HepG2 (cell line): Measurements from ENCODE around the gene MSANTD1. TPM values are rescaled to one million over a fixed set of nuclear protein-coding genes. Genes with fewer than 3 reads are reported as not detected.
A peak's percentile ranks its signal among the peaks of the same experiment; 100 is the strongest.

ENCODE experiments used
- EED ChIP-seq: sonication (generic); formaldehyde crosslinking; IDR thresholded peaks from 2 replicates; pipeline ENCODE4 v1.5.0; 2020; ENCODE audit warnings: mild to moderate bottlenecking, missing genetic modification reagents
- ETV5 ChIP-seq: IDR thresholded peaks from 2 replicates; pipeline ENCODE4 v1.6.1; 2018; ENCODE audit warnings: missing biosample characterization, missing genetic modification reagents, inconsistent platforms, borderline replicate concordance
- FLYWCH1 ChIP-seq: sonication (generic); formaldehyde crosslinking; IDR thresholded peaks from 2 replicates; pipeline ENCODE4 v1.8.1; 2023; ENCODE audit warnings: mild to moderate bottlenecking, missing genetic modification reagents
- HNRNPH1 ChIP-seq: fragments of 200-400 bp; formaldehyde crosslinking; optimal IDR thresholded peaks from 2 replicates; pipeline ENCODE3; 2017; ENCODE audit warnings: mild to moderate bottlenecking, low read depth, low read length
- IRF2 ChIP-seq: IDR thresholded peaks from 2 replicates; pipeline ENCODE4 v1.6.1; 2018; ENCODE audit warnings: missing genetic modification reagents, missing compliant biosample characterization
- KDM3A ChIP-seq: IDR thresholded peaks from 2 replicates; pipeline ENCODE4 v1.6.1; 2018; ENCODE audit warnings: low read depth, missing compliant biosample characterization
- POGK ChIP-seq: sonication (generic); formaldehyde crosslinking; conservative IDR thresholded peaks from 2 replicates; pipeline ENCODE4 v1.8.0; 2022; ENCODE audit warnings: mild to moderate bottlenecking, moderate library complexity, missing genetic modification reagents
- POGZ ChIP-seq: sonication (generic); formaldehyde crosslinking; IDR thresholded peaks from 2 replicates; pipeline ENCODE4 v1.4.0; 2020; ENCODE audit warnings: mild to moderate bottlenecking, missing genetic modification reagents
- SRSF9 ChIP-seq: fragments of 200-400 bp; formaldehyde crosslinking; IDR thresholded peaks from 2 replicates; pipeline ENCODE4 v1.6.1; 2018; ENCODE audit warnings: borderline replicate concordance, mild to moderate bottlenecking, low read depth, low read length; ENCODE audit not compliant: insufficient read depth, poor library complexity, severe bottlenecking
- YEATS4 ChIP-seq: sonication (generic); formaldehyde crosslinking; IDR thresholded peaks from 2 replicates; pipeline ENCODE4 v1.4.0; 2020; ENCODE audit warnings: missing genetic modification reagents, borderline replicate concordance
- ZBED4 ChIP-seq: sonication (generic); formaldehyde crosslinking; IDR thresholded peaks from 2 replicates; pipeline ENCODE4 v1.4.0; 2020; ENCODE audit warnings: missing genetic modification reagents, borderline replicate concordance
- ZNF280B ChIP-seq: sonication (generic); formaldehyde crosslinking; IDR thresholded peaks from 2 replicates; pipeline ENCODE4 v1.5.0; 2020; ENCODE audit warnings: missing genetic modification reagents, mild to moderate bottlenecking, borderline replicate concordance
- ZNF33A ChIP-seq: sonication (generic); formaldehyde crosslinking; IDR thresholded peaks from 2 replicates; pipeline ENCODE4 v1.5.1; 2020; ENCODE audit warnings: missing genetic modification reagents, mild to moderate bottlenecking, moderate library complexity, borderline replicate concordance
- ZNF615 ChIP-seq: sonication (generic); formaldehyde crosslinking; IDR thresholded peaks from 2 replicates; pipeline ENCODE4 v1.5.0; 2020; ENCODE audit warnings: mild to moderate bottlenecking, missing genetic modification reagents, borderline replicate concordance
- ZNF761 ChIP-seq: sonication (generic); formaldehyde crosslinking; conservative IDR thresholded peaks from 2 replicates; pipeline ENCODE4 v1.4.0; 2020; ENCODE audit warnings: mild to moderate bottlenecking, missing genetic modification reagents
- ZSCAN25 ChIP-seq: sonication (generic); formaldehyde crosslinking; IDR thresholded peaks from 2 replicates; pipeline ENCODE4 v1.8.0; 2022; ENCODE audit warnings: mild to moderate bottlenecking, missing genetic modification reagents
- polyA plus RNA-seq, 8 experiments: library from polyadenylated mRNA; depleted of rRNA in 3 of 8; stranded (reverse) in 7 of 8; unstranded in 1 of 8; fragments of >200 nt; fragmentation: Illumina TruSeq in 4 of 8; extraction: Trizol in 4 of 8; gene quantifications; 2 replicates each; pipeline versions ENCODE4 v1.2.1 to v1.2.3, GENCODE V29; 2011 to 2016; ENCODE audit warnings: low read depth in 4 of 8, missing spikeins in 1 of 8, mixed read lengths in 1 of 8; ENCODE audit not compliant: insufficient read depth in 1 of 8
- total RNA-seq, 5 experiments: library from RNA; depleted of rRNA; stranded (reverse); fragments of >200 nt; fragmentation: Illumina TruSeq; extraction: Trizol; gene quantifications; 2 replicates each; pipeline ENCODE4 v1.2.3, GENCODE V29; 2016; ENCODE audit warnings: low read depth in 1 of 5
- TF ChIP-seq, protein P1 (sequence below): sonication (generic); formaldehyde crosslinking; IDR thresholded peaks from 2 replicates; pipeline ENCODE4 v1.4.0; 2020; ENCODE audit warnings: missing genetic modification reagents, borderline replicate concordance

MSANTD1 gene
- total and polyA plus RNA-seq, 2 of the 13 experiments (the other 11 are each of a cell fraction or from before 2014, with no cell fraction given) = 0.22 to 0.40 TPM

- TF ChIP-seq POGK (CRISPR knock-in tag) (no peak), ZSCAN25 (CRISPR knock-in tag) (peak; percentile 93), IRF2 (CRISPR knock-in tag) (peak; percentile 33; the same call in 1 of the 2 replicates), YEATS4 (CRISPR knock-in tag) (no peak; the same call in 1 of the 2 replicates), ZBED4 (CRISPR knock-in tag) (no peak), KDM3A (CRISPR knock-in tag) (no peak), POGZ (CRISPR knock-in tag) (0 out of 2 replicates have a peak, but pooled peaks have one; percentile 28), ZNF33A (CRISPR knock-in tag) (no peak), SRSF9 (no peak), ZNF280B (CRISPR knock-in tag) (no peak), ZNF615 (no peak), HNRNPH1 (no peak), ETV5 (CRISPR knock-in tag) (peak; percentile 50; the same call in 1 of the 2 replicates), ZNF761 (CRISPR knock-in tag) (no peak; the same call in 1 of the 2 replicates), EED (no peak), FLYWCH1 (CRISPR knock-in tag) (no peak)
- TF ChIP-seq, protein P1, sequence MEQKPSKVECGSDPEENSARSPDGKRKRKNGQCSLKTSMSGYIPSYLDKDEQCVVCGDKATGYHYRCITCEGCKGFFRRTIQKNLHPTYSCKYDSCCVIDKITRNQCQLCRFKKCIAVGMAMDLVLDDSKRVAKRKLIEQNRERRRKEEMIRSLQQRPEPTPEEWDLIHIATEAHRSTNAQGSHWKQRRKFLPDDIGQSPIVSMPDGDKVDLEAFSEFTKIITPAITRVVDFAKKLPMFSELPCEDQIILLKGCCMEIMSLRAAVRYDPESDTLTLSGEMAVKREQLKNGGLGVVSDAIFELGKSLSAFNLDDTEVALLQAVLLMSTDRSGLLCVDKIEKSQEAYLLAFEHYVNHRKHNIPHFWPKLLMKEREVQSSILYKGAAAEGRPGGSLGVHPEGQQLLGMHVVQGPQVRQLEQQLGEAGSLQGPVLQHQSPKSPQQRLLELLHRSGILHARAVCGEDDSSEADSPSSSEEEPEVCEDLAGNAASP (CRISPR knock-in tag) = no peak
Measured at GRCh38 chr4:3292571-3293400, 43.8 kb downstream of the MSANTD1 start, which contains the start of gene RGS12 (continued).
